HUES48 (cell line): ENCODE measurements around the gene CAMSAP2.

ENCODE experiments used
- H3K27ac ChIP-seq: one replicate; pipeline ENCODE4 v1.7.0; 2013; ENCODE audit warnings: low read depth, low read length, inconsistent platforms
- H3K27me3 ChIP-seq: 2 replicates; pipeline ENCODE4 v1.6.1; 2013; ENCODE audit warnings: mild to moderate bottlenecking, low read length; ENCODE audit not compliant: control insufficient read depth, insufficient read depth
- H3K36me3 ChIP-seq: 2 replicates; pipeline ENCODE4 v1.6.1; 2013; ENCODE audit warnings: low read length; ENCODE audit not compliant: control insufficient read depth, insufficient read depth
- H3K4me1 ChIP-seq: 2 replicates; pipeline ENCODE4 v1.6.1; 2013; ENCODE audit warnings: mild to moderate bottlenecking, low read length; ENCODE audit not compliant: control insufficient read depth, insufficient read depth
- H3K4me3 ChIP-seq: 2 replicates; pipeline ENCODE4 v1.5.1; 2013; ENCODE audit warnings: mild to moderate bottlenecking, low read depth, low read length
- H3K9ac ChIP-seq: 2 replicates; pipeline ENCODE4 v1.6.1; 2013; ENCODE audit warnings: mild to moderate bottlenecking, low read depth, low read length, moderate library complexity
- H3K9me3 ChIP-seq: 2 replicates; pipeline ENCODE4 v1.6.1; 2013; ENCODE audit warnings: low read length; ENCODE audit not compliant: control insufficient read depth, insufficient read depth

Gene CAMSAP2

GRCh38 chr1:200892546-200892945, 153.9 kb downstream of the CAMSAP2 start:
- Histone ChIP-seq H3K4me3 (peak overlapping the region; percentile 93), H3K27me3 (0 out of 2 replicates have a peak, but pooled peaks cover 5% of the 10 kb centered on the region), H3K27ac (peak overlapping the region; percentile 99), H3K4me1 (peaks cover 59% of the 10 kb centered on the region), H3K36me3 (peaks cover 1% of the 10 kb centered on the region; the same call in 1 of the 2 replicates), H3K9me3 (no peaks in the 10 kb centered on the region), H3K9ac (peak overlapping the region; percentile 99)

- peaks cover 55% of the 10 kb centered on the region for H3K4me1 ChIP-seq
- H3K9ac ChIP-seq = no peak overlapping the region
- peak overlapping the region; percentile 99 for H3K27ac ChIP-seq
- peaks cover 6% of the 10 kb centered on the region for H3K36me3 ChIP-seq
- peak overlapping the region; percentile 93 for H3K4me3 ChIP-seq
- 0 out of 2 replicates have a peak, but pooled peaks cover 5% of the 10 kb centered on the region for H3K27me3 ChIP-seq
- H3K9me3 ChIP-seq = no peaks in the 10 kb centered on the region
Measured at GRCh38 chr1:200892958-200893357, 154.3 kb downstream of the CAMSAP2 start.

- Histone ChIP-seq H3K9ac (no peak overlapping the region), H3K36me3 (peaks cover 10% of the 10 kb centered on the region), H3K27ac (peak overlapping the region; percentile 99), H3K4me1 (peaks cover 50% of the 10 kb centered on the region), H3K27me3 (0 out of 2 replicates have a peak, but pooled peaks cover 5% of the 10 kb centered on the region), H3K4me3 (peak overlapping the region; percentile 93), H3K9me3 (no peaks in the 10 kb centered on the region)
Measured at GRCh38 chr1:200893411-200893901, 154.8 kb downstream of the CAMSAP2 start.

- peak within 1 kb of the TSS; percentile 99 for H3K27ac ChIP-seq
- peaks cover 24% of the 10 kb centered on the region for H3K36me3 ChIP-seq
- no peaks in the 10 kb centered on the region for H3K27me3 ChIP-seq
- H3K9me3 ChIP-seq = no peaks in the 10 kb centered on the region
- H3K4me1 ChIP-seq = peaks cover 44% of the 10 kb centered on the region
- peak within 1 kb of the TSS; percentile 93 for H3K4me3 ChIP-seq
- H3K9ac ChIP-seq = no peak within 1 kb of the TSS
Measured at GRCh38 chr1:200894712-200895442, 156.2 kb downstream of the CAMSAP2 start, which contains the start of gene INAVA. Gene INAVA, plus strand, starts transcription at chr1:200894900. Its CDS starts 3,501 bp downstream, at chr1:200898401.

- Histone ChIP-seq H3K9ac (no peak overlapping the region), H3K27me3 (no peaks in the 10 kb centered on the region), H3K9me3 (no peaks in the 10 kb centered on the region), H3K27ac (peak overlapping the region; percentile 99), H3K36me3 (peaks cover 29% of the 10 kb centered on the region), H3K4me3 (no peak overlapping the region), H3K4me1 (peaks cover 43% of the 10 kb centered on the region)
Measured at GRCh38 chr1:200895443-200895789, 156.7 kb downstream of the CAMSAP2 start.

- Histone ChIP-seq H3K36me3 (peaks cover 35% of the 10 kb centered on the region), H3K27me3 (no peaks in the 10 kb centered on the region), H3K4me1 (peaks cover 40% of the 10 kb centered on the region), H3K27ac (peak overlapping the region; percentile 99), H3K9ac (no peak overlapping the region), H3K9me3 (no peaks in the 10 kb centered on the region), H3K4me3 (no peak overlapping the region)
Measured at GRCh38 chr1:200895801-200896530, 157.3 kb downstream of the CAMSAP2 start.

GRCh38 chr1:200896531-200897196, 158.0 kb downstream of the CAMSAP2 start:
- Histone ChIP-seq H3K27ac (peak overlapping the region; percentile 99), H3K9ac (no peak overlapping the region), H3K27me3 (no peaks in the 10 kb centered on the region), H3K4me1 (peaks cover 40% of the 10 kb centered on the region), H3K4me3 (no peak overlapping the region), H3K36me3 (peaks cover 42% of the 10 kb centered on the region), H3K9me3 (no peaks in the 10 kb centered on the region)

GRCh38 chr1:200897259-200897658, 158.6 kb downstream of the CAMSAP2 start:
- Histone ChIP-seq H3K27me3 (no peaks in the 10 kb centered on the region), H3K4me3 (no peak overlapping the region), H3K9ac (no peak overlapping the region), H3K4me1 (peaks cover 40% of the 10 kb centered on the region), H3K9me3 (no peaks in the 10 kb centered on the region), H3K36me3 (peaks cover 48% of the 10 kb centered on the region), H3K27ac (no peak overlapping the region)

GRCh38 chr1:200899015-200899386, 160.3 kb downstream of the CAMSAP2 start:
- H3K9ac ChIP-seq = no peak overlapping the region
- no peaks in the 10 kb centered on the region for H3K27me3 ChIP-seq
- peaks cover 56% of the 10 kb centered on the region for H3K36me3 ChIP-seq
- no peak overlapping the region for H3K27ac ChIP-seq
- no peaks in the 10 kb centered on the region for H3K9me3 ChIP-seq
- H3K4me1 ChIP-seq = peaks cover 26% of the 10 kb centered on the region
- H3K4me3 ChIP-seq = no peak overlapping the region

- peaks cover 61% of the 10 kb centered on the region for H3K36me3 ChIP-seq
- H3K9me3 ChIP-seq = no peaks in the 10 kb centered on the region
- no peak overlapping the region for H3K4me3 ChIP-seq
- no peaks in the 10 kb centered on the region for H3K27me3 ChIP-seq
- no peak overlapping the region for H3K27ac ChIP-seq
- peaks cover 21% of the 10 kb centered on the region for H3K4me1 ChIP-seq
- no peak overlapping the region for H3K9ac ChIP-seq
Measured at GRCh38 chr1:200899451-200899915, 160.8 kb downstream of the CAMSAP2 start.
